H1 (cell line): Measurements from ENCODE around the gene ROR1. TPM values are rescaled to one million over a fixed set of nuclear protein-coding genes. Genes with fewer than 3 reads are reported as not detected.

ENCODE experiments used
- CTCF ChIA-PET: fragments of 300-600 bp; sonication (Branson Sonifier 250); formaldehyde crosslinking; loops from one replicate; lab custom pipeline; 2021; ENCODE audit not compliant: partially characterized antibody; lab: Charles Lee
- POLR2A ChIA-PET: fragments of 300-600 bp; sonication (Branson Sonifier 250); formaldehyde crosslinking; loops from one replicate; lab custom pipeline; 2021; ENCODE audit warnings: inconsistent platforms; ENCODE audit not compliant: partially characterized antibody; lab: Charles Lee
- DNase-seq, 2 experiments: peaks; one replicate each; pipeline versions ENCODE4 v3.0.0 to v3.0.0-alpha.2; 2010 to 2022; ENCODE audit warnings: low spot score in 2 of 2, low read depth in 1 of 2, mixed read lengths in 1 of 2
- FAIRE-seq: peaks from 2 replicates; lab custom pipeline; 2011; peaks lifted over from hg19 to GRCh38; lab: Jason Lieb, UNC
- H2AFZ ChIP-seq: 2 replicates; pipeline ENCODE4 v1.8.1; 2012; ENCODE audit warnings: low read length, inconsistent platforms
- H2AK5ac ChIP-seq: 2 replicates; pipeline ENCODE4 v1.6.1; 2013; ENCODE audit warnings: low read depth, low read length
- H2BK120ac ChIP-seq: replicated peaks from 2 replicates; pipeline ENCODE3; 2013; ENCODE audit warnings: low read depth, low read length, inconsistent platforms
- H2BK12ac ChIP-seq: 2 replicates; pipeline ENCODE4 v1.6.1; 2013; ENCODE audit warnings: low read depth, low read length
- H2BK15ac ChIP-seq: 2 replicates; pipeline ENCODE4 v1.6.1; 2013; ENCODE audit warnings: low read length
- H2BK20ac ChIP-seq: 2 replicates; pipeline ENCODE4 v1.6.1; 2013; ENCODE audit warnings: low read length
- H2BK5ac ChIP-seq: 2 replicates; pipeline ENCODE4 v1.6.1; 2013; ENCODE audit warnings: low read depth, low read length
- H3K14ac ChIP-seq: 2 replicates; pipeline ENCODE4 v1.6.1; 2013; ENCODE audit warnings: inconsistent platforms; ENCODE audit not compliant: insufficient read length
- H3K18ac ChIP-seq: 2 replicates; pipeline ENCODE4 v1.6.1; 2013; ENCODE audit warnings: low read length; ENCODE audit errors: extremely low read depth
- H3K23ac ChIP-seq: 2 replicates; pipeline ENCODE4 v1.6.1; 2013; ENCODE audit warnings: inconsistent platforms; ENCODE audit not compliant: insufficient read length
- H3K23me2 ChIP-seq: 2 replicates; pipeline ENCODE4 v1.6.1; 2013; ENCODE audit warnings: low read depth, low read length
- H3K27ac ChIP-seq: 2 replicates; pipeline ENCODE4 v1.6.1; 2011; ENCODE audit warnings: low read depth, low read length, inconsistent platforms
- H3K27me3 ChIP-seq, 4 experiments: replicated peaks in 1 of 4; 1 replicate in 1 of 4; 2 replicates in 3 of 4; pipeline versions ENCODE4 v1.6.1 to v1.8.1; 2011 to 2013; ENCODE audit warnings: low read length in 3 of 4, mild to moderate bottlenecking in 3 of 4, inconsistent platforms in 2 of 4, mixed read lengths in 2 of 4, moderate library complexity in 1 of 4; ENCODE audit not compliant: control insufficient read depth in 3 of 4, insufficient read depth in 3 of 4; ENCODE audit errors: extremely low read depth in 1 of 4
- H3K36me3 ChIP-seq, 4 experiments: 2 replicates each; pipeline versions ENCODE4 v1.6.1 to v1.8.1; 2011 to 2013; ENCODE audit warnings: mild to moderate bottlenecking in 4 of 4, low read length in 3 of 4, moderate library complexity in 2 of 4, control low read depth in 1 of 4, inconsistent platforms in 1 of 4; ENCODE audit not compliant: insufficient read depth in 4 of 4, control insufficient read depth in 2 of 4
- H3K4ac ChIP-seq: replicated peaks from 2 replicates; pipeline ENCODE3; 2013; ENCODE audit warnings: low read length, low read depth, mixed read lengths, inconsistent platforms; ENCODE audit not compliant: insufficient read length
- H3K4me1 ChIP-seq, 4 experiments: replicated peaks in 1 of 4; 1 replicate in 1 of 4; 2 replicates in 3 of 4; pipeline versions ENCODE4 v1.6.1 to v1.8.1; 2011 to 2013; ENCODE audit warnings: low read length in 3 of 4, inconsistent platforms in 2 of 4, mixed read lengths in 1 of 4; ENCODE audit not compliant: insufficient read depth in 4 of 4, control insufficient read depth in 3 of 4
- H3K4me2 ChIP-seq, 2 experiments: 2 replicates each; pipeline versions ENCODE4 v1.6.1 to v1.8.1; 2011 to 2013; ENCODE audit warnings: low read depth in 2 of 2, low read length in 2 of 2, control low read depth in 1 of 2, inconsistent platforms in 1 of 2, mild to moderate bottlenecking in 1 of 2; ENCODE audit not compliant: insufficient read depth in 1 of 2
- H3K4me3 ChIP-seq, 4 experiments: fragments of 200-600, 300-600 bp in 1 of 4; sonication (generic), shearing (Covaris generic), sonication (Bioruptor Twin) in 1 of 4; 2 replicates each; pipeline versions ENCODE4 v1.5.1 to v1.8.1; 2011 to 2016; ENCODE audit warnings: low read length in 4 of 4, low read depth in 3 of 4, control low read depth in 2 of 4, inconsistent platforms in 2 of 4, mild to moderate bottlenecking in 2 of 4, mixed read lengths in 1 of 4, moderate library complexity in 1 of 4; ENCODE audit not compliant: insufficient read depth in 2 of 4; ENCODE audit errors: extremely low read depth in 1 of 4
- H3K56ac ChIP-seq: replicated peaks from 2 replicates; pipeline ENCODE3; 2013; ENCODE audit warnings: low read depth, mild to moderate bottlenecking, mixed read lengths, low read length, inconsistent platforms; ENCODE audit not compliant: insufficient read length
- H3K79me1 ChIP-seq: 2 replicates; pipeline ENCODE4 v1.6.1; 2013; ENCODE audit warnings: low read depth, low read length, control low read depth
- H3K79me2 ChIP-seq, 2 experiments: 2 replicates each; pipeline versions ENCODE4 v1.6.1 to v1.8.1; 2012 to 2013; ENCODE audit warnings: low read length in 2 of 2, mild to moderate bottlenecking in 2 of 2, inconsistent platforms in 1 of 2; ENCODE audit not compliant: insufficient read depth in 2 of 2, control insufficient read depth in 1 of 2
- H3K9ac ChIP-seq, 4 experiments: replicated peaks in 1 of 4; 1 replicate in 1 of 4; 2 replicates in 3 of 4; pipeline versions ENCODE4 v1.6.1 to v1.8.1; 2011 to 2013; ENCODE audit warnings: low read depth in 3 of 4, low read length in 3 of 4, control low read depth in 2 of 4, mild to moderate bottlenecking in 2 of 4, moderate library complexity in 2 of 4, inconsistent platforms in 1 of 4; ENCODE audit errors: extremely low read depth in 1 of 4
- H3K9me3 ChIP-seq, 2 experiments: 2 replicates each; pipeline versions ENCODE4 v1.6.1 to v1.8.1; 2012 to 2013; ENCODE audit warnings: mild to moderate bottlenecking in 2 of 2, moderate library complexity in 2 of 2, control low read depth in 1 of 2, inconsistent platforms in 1 of 2, low read depth in 1 of 2, low read length in 1 of 2, mixed read lengths in 1 of 2; ENCODE audit not compliant: insufficient read depth in 2 of 2
- H4K20me1 ChIP-seq, 2 experiments: replicated peaks in 1 of 2; 2 replicates each; pipeline versions ENCODE3 to v1.8.1; 2011 to 2013; ENCODE audit warnings: inconsistent platforms in 2 of 2, low read length in 2 of 2, mild to moderate bottlenecking in 1 of 2; ENCODE audit not compliant: insufficient read depth in 2 of 2, control insufficient read depth in 1 of 2
- H4K5ac ChIP-seq: 2 replicates; pipeline ENCODE4 v1.6.1; 2013; ENCODE audit warnings: low read length, low read depth, mixed read lengths, inconsistent platforms; ENCODE audit not compliant: insufficient read length
- H4K8ac ChIP-seq: 2 replicates; pipeline ENCODE4 v1.8.0; 2013; ENCODE audit warnings: mild to moderate bottlenecking, moderate library complexity, low read length, inconsistent platforms; ENCODE audit not compliant: insufficient read depth; ENCODE audit errors: extremely low read depth
- H4K91ac ChIP-seq: replicated peaks from 2 replicates; pipeline ENCODE3; 2013; ENCODE audit warnings: low read length, mixed read lengths, inconsistent platforms; ENCODE audit not compliant: insufficient read length
- BCL11A ChIP-seq, 2 experiments: IDR thresholded peaks; one replicate each; pipeline ENCODE4 v1.6.1; 2011; ENCODE audit warnings: low read depth in 2 of 2, low read length in 2 of 2, mild to moderate bottlenecking in 2 of 2
- GTF2F1 ChIP-seq: IDR thresholded peaks from 2 replicates; pipeline ENCODE4 v1.6.1; 2012; ENCODE audit warnings: low read depth, low read length, improper control_type of control experiment, borderline replicate concordance
- HDAC2 ChIP-seq, 2 experiments: fragments of 300-600 bp in 1 of 2; sonication (generic) in 1 of 2; IDR thresholded peaks; 2 replicates each; pipeline ENCODE4 v1.6.1; 2011 to 2012; ENCODE audit warnings: low read depth in 2 of 2, low read length in 2 of 2, mild to moderate bottlenecking in 2 of 2, moderate library complexity in 2 of 2, borderline replicate concordance in 1 of 2, inconsistent platforms in 1 of 2
- SIRT6 ChIP-seq: IDR thresholded peaks from one replicate; pipeline ENCODE4 v1.7.1; 2012; ENCODE audit warnings: low read length, inconsistent platforms
- USF2 ChIP-seq: IDR thresholded peaks from 2 replicates; pipeline ENCODE4 v1.6.1; 2011; ENCODE audit warnings: low read length, improper control_type of control experiment
- WGBS, 2 experiments: shearing (Covaris generic) in 1 of 2; methylation state at CpG; one replicate each; pipeline versions ENCODE4 v1.1.6 to v1.1.7; 2013 to 2015; ENCODE audit warnings: low lambda C conversion rate in 2 of 2, mixed read lengths in 2 of 2, inconsistent platforms in 1 of 2, low coverage in 1 of 2, missing lambda C conversion rate in 1 of 2; ENCODE audit not compliant: insufficient replicate concordance in 2 of 2, insufficient coverage in 1 of 2, insufficient read length in 1 of 2; ENCODE audit errors: extremely low coverage in 1 of 2, missing lambda C conversion rate in 1 of 2; 5-methylcytosine and 5-hydroxymethylcytosine counted together
- polyA plus RNA-seq, 7 experiments: library from polyadenylated mRNA; depleted of rRNA in 3 of 7; stranded (reverse) in 5 of 7; unstranded in 2 of 7; fragments of >200 nt in 5 of 7; fragments of 200-250 nt in 2 of 7; gene quantifications; 1 replicate in 5 of 7; 2 replicates in 1 of 7; 4 replicates in 1 of 7; pipeline versions ENCODE4 v1.2.1 to v1.2.3, GENCODE V29; 2011 to 2013; ENCODE audit warnings: missing spikeins in 2 of 7, mixed read lengths in 2 of 7
- total RNA-seq: library from RNA; stranded (reverse); fragmentation: NEBNext Ultra II Directional; extraction: Animal tissue kit (Norgen Biotek cat#: 25700); gene quantifications from 2 replicates; pipeline ENCODE4 v1.2.1, GENCODE V29; 2021

Gene ROR1
- total and polyA plus RNA-seq, 2 of the 8 experiments (the other 6 are each of a cell fraction or from before 2014, with no cell fraction given): 33.6 to 73.6 TPM

DNA sequence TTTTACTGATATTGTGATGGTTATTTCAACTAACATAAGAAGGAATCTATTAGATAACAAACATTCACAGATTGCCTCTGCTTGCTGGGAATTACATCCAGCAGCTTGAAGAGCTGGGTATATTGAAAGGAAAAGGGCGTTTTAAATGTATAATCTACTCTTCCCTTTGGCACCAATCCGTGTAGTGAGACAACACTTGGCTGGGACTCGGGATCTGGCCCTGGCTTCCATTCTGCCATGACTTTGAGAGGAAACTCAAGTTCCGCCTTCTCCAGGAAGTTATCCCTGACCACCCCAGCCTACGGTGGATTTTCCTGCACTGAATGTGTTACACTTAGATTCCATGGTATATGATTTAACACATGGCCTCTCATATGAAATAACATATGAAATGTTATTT lies 342.7 kb downstream of the ROR1 start:
- H3K79me1 ChIP-seq: no peaks in the 10 kb centered on the region; the same call in 1 of the 2 replicates
- no peak overlapping the region for H3K14ac ChIP-seq
- DNase-seq (no peak), FAIRE-seq (no peak)
- H3K4me3 ChIP-seq: no peak overlapping the region
- no peaks in the 10 kb centered on the region for H3K36me3 ChIP-seq
- ChIA-PET CTCF (interaction anchor here (1.0 to 3.1 kb wide), 2 partner anchors 15 to 21 kb away, joined by 3 to 12 read pairs; no protein-coding TSS in a partner anchor), POLR2A (no interaction called here)
- no peak overlapping the region for H3K4ac ChIP-seq
- no peak overlapping the region for H4K5ac ChIP-seq
- no peak overlapping the region for H4K8ac ChIP-seq
- H3K56ac ChIP-seq: no peak overlapping the region
- H3K27me3 ChIP-seq: no peaks in the 10 kb centered on the region
- peaks cover 0 to 4% of the 10 kb centered on the region in 2 experiments; a peak in 1 of 4 replicates for H3K79me2 ChIP-seq
- H3K23ac ChIP-seq: no peak overlapping the region
- 83% methylated on average over 5 of the region's 5 CpGs; no CpG with 5 or more reads in 1 of the 2 experiments for WGBS, 2 experiments
- peaks cover 2% of the 10 kb centered on the region; the same call in 1 of the 2 replicates for H3K23me2 ChIP-seq
- H2BK120ac ChIP-seq: no peak overlapping the region
- no peak overlapping the region for H2BK12ac ChIP-seq
- no peak overlapping the region for H2BK20ac ChIP-seq
- peaks cover 0 to 4% of the 10 kb centered on the region in 2 experiments for H4K20me1 ChIP-seq
- H3K4me1 ChIP-seq: peaks cover 0 to 4% (median 0%) of the 10 kb centered on the region in 4 experiments; a peak in 2 of 7 replicates
- no peak overlapping the region for H3K4me2 ChIP-seq
- H3K9ac ChIP-seq: no peak overlapping the region
- no peaks in the 10 kb centered on the region for H3K9me3 ChIP-seq
- H3K18ac ChIP-seq: no peak overlapping the region
- TF ChIP-seq SIRT6: no peak
- TF ChIP-seq GTF2F1: no peak
- no peak for TF ChIP-seq HDAC2 (IDR thresholded peaks at IDR 0.05; ENCODE audit: borderline replicate concordance in 1 of 2, low read depth in 2 of 2, low read length in 2 of 2)
- TF ChIP-seq BCL11A (IDR thresholded peaks at IDR 0.05; ENCODE audit: low read depth in 2 of 2, low read length in 2 of 2): no peak
- no peak for TF ChIP-seq USF2
- H4K91ac ChIP-seq: no peak overlapping the region
- H2BK15ac ChIP-seq: no peak overlapping the region
- no peak overlapping the region for H2BK5ac ChIP-seq
- H2AFZ ChIP-seq: no peak overlapping the region
- H3K27ac ChIP-seq: no peak overlapping the region
- no peak overlapping the region for H2AK5ac ChIP-seq
